Aorta (tissue), 5 donors: ENCODE results near the gene PTPRG. TPM values are rescaled to one million over a fixed set of nuclear protein-coding genes. Genes with fewer than 3 reads are reported as not detected.
A peak's percentile ranks its signal among the peaks of the same experiment; 100 is the strongest.

Experiments used
- ATAC-seq: fragments of 200-7000 bp; cut with Tn5 transposase; one replicate; pipeline ENCODE4 v1.9.1; 2022; ENCODE audit warnings: moderate library complexity; ENCODE audit not compliant: low FRiP score
- DNase-seq, 2 donors: peaks; one replicate each; pipeline ENCODE4 v3.0.0-alpha.2; 2020
- H3K27ac ChIP-seq, 2 donors: one replicate each; pipeline ENCODE4 v1.5.1; 2013; ENCODE audit warnings: low read length in 2 of 2, mild to moderate bottlenecking in 2 of 2, moderate library complexity in 2 of 2, control low read depth in 1 of 2, inconsistent platforms in 1 of 2, low read depth in 1 of 2
- H3K27me3 ChIP-seq, 2 donors: one replicate each; pipeline ENCODE4 v1.6.1; 2013; ENCODE audit warnings: control low read depth in 1 of 2, low read length in 1 of 2, mild to moderate bottlenecking in 1 of 2, moderate library complexity in 1 of 2; ENCODE audit not compliant: insufficient read depth in 2 of 2, control insufficient read depth in 1 of 2
- H3K36me3 ChIP-seq, 2 donors: one replicate each; pipeline ENCODE4 v1.6.1; 2013; ENCODE audit warnings: control low read depth in 1 of 2, low read length in 1 of 2, mild to moderate bottlenecking in 1 of 2; ENCODE audit not compliant: insufficient read depth in 2 of 2, control insufficient read depth in 1 of 2
- H3K4me1 ChIP-seq, 2 donors: one replicate each; pipeline ENCODE4 v1.6.1; 2013; ENCODE audit warnings: low read length in 2 of 2, control low read depth in 1 of 2, mild to moderate bottlenecking in 1 of 2, moderate library complexity in 1 of 2; ENCODE audit not compliant: insufficient read depth in 2 of 2, control insufficient read depth in 1 of 2
- H3K4me3 ChIP-seq, 2 donors: one replicate each; pipeline ENCODE4 v1.5.1; 2013; ENCODE audit warnings: low read length in 2 of 2, control low read depth in 1 of 2, mild to moderate bottlenecking in 1 of 2
- H3K9me3 ChIP-seq: one replicate; pipeline ENCODE4 v1.6.1; 2013; ENCODE audit warnings: mild to moderate bottlenecking, low read length; ENCODE audit not compliant: control insufficient read depth
- WGBS, 2 donors: extraction: QIAGEN DNeasy Blood & Tissue Kit; methylation state at CpG; one replicate each; pipeline ENCODE4 v1.1.7; 2013; 5-methylcytosine and 5-hydroxymethylcytosine counted together
- intact Hi-C, 2 donors: fragments of 100-400 bp; cut with DNase I; formaldehyde crosslinking; loops; one replicate each; pipeline versions ENCODE4 v1.14.2 to v1.15.0; 2022
- polyA plus RNA-seq, 2 donors: library from polyadenylated mRNA; stranded (reverse); fragments of 200-250 nt; gene quantifications; one replicate each; pipeline ENCODE4 v1.2.3, GENCODE V29; 2013
- total RNA-seq, 2 donors: library from RNA; stranded (reverse); fragmentation: NEBNext Ultra II Directional; extraction: Animal tissue kit (Norgen Biotek cat#: 25700); gene quantifications; one replicate each; pipeline ENCODE4 v1.2.1, GENCODE V29; 2021
- donor health status: healthy with polysubstance abuse.
- donor health status: Bipolar disorder and iron deficiency.
- donor health status: DM: no; HTN: no; CAD: no.
- donor health status: DM: no; HTN: no; CAD: no.
- donor health status: DM: yes; HTN: yes; CAD: no.

PTPRG gene
- total and polyA plus RNA-seq, 4 donors = 5.3 to 150 (median 52.4) TPM

- peak in 1 of 2 donors; percentile 59 for DNase-seq
Observed at GRCh38 chr3:61650276-61650675, 88.9 kb downstream of the PTPRG start.

GRCh38 chr3:61650719-61651410 is 89.5 kb downstream of the PTPRG start:
- Histone ChIP-seq H3K9me3 (no peaks in the 10 kb centered on the region), H3K4me1 (peaks cover 1 to 23% of the 10 kb centered on the region in 2 donors), H3K4me3 (no peak overlapping the region), H3K27ac (no peak overlapping the region), H3K36me3 (no peaks in the 10 kb centered on the region), H3K27me3 (no peaks in the 10 kb centered on the region)
- WGBS, 2 donors = 68 to 69% methylated on average over 4 of the region's 4 CpGs
- intact Hi-C loops = no loop called here
- ATAC-seq (no peak), DNase-seq (no peak)

More at GRCh38 chr3:61650276-61650675, 88.9 kb downstream of the PTPRG start:
- intact Hi-C loops = no loop called here
- no peak overlapping the region for H3K4me3 ChIP-seq
- no peaks in the 10 kb centered on the region for H3K36me3 ChIP-seq
- H3K27me3 ChIP-seq = no peaks in the 10 kb centered on the region
- ATAC-seq = peak; percentile 70
- WGBS, 2 donors = 13 to 28% methylated on average over 7 of the region's 7 CpGs
- no peaks in the 10 kb centered on the region for H3K9me3 ChIP-seq
- H3K27ac ChIP-seq = no peak overlapping the region
- H3K4me1 ChIP-seq = peaks cover 1 to 23% of the 10 kb centered on the region in 2 donors

- 72 to 74% methylated on average over 4 of the region's 4 CpGs for WGBS, 2 donors
- no peak for ATAC-seq
Observed at GRCh38 chr3:61657689-61658088, 96.3 kb downstream of the PTPRG start.

DNA sequence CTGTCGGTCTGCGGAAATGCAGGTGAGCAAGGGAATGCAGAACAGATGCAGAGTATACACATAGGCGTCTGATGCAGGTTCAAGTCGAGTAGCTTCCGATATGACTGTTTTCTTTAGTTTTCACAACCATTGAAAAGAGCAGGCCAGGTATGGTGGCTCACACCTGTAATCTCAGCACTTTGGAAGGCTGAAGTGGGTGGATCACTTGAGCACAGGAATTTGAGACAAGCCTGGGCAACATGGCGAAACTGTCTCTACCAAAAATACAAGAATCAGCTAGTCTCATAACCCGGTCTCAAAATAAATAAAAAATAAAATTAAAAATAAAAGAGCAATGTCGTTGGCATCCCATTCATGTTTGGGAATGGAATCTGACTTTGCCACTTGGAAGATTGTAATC is 101.5 kb downstream of the PTPRG start:
- H3K27me3 ChIP-seq = no peaks in the 10 kb centered on the region
- intact Hi-C loops = no loop called here
- DNase-seq (no peak), ATAC-seq (no peak)
- H3K4me3 ChIP-seq = no peak overlapping the region
- H3K4me1 ChIP-seq = peaks cover 0 to 5% of the 10 kb centered on the region in 2 donors
- H3K36me3 ChIP-seq = no peaks in the 10 kb centered on the region
- H3K9me3 ChIP-seq = no peaks in the 10 kb centered on the region
- WGBS, 2 donors = 95 to 96% methylated on average over 8 of the region's 8 CpGs
- no peak overlapping the region for H3K27ac ChIP-seq

More at GRCh38 chr3:61657689-61658088, 96.3 kb downstream of the PTPRG start:
- Histone ChIP-seq H3K4me3 (no peak overlapping the region), H3K27me3 (no peaks in the 10 kb centered on the region), H3K9me3 (no peaks in the 10 kb centered on the region), H3K36me3 (no peaks in the 10 kb centered on the region), H3K27ac (no peak overlapping the region), H3K4me1 (no peaks in the 10 kb centered on the region)
- intact Hi-C loops = no loop called here
- no peak for DNase-seq

DNA sequence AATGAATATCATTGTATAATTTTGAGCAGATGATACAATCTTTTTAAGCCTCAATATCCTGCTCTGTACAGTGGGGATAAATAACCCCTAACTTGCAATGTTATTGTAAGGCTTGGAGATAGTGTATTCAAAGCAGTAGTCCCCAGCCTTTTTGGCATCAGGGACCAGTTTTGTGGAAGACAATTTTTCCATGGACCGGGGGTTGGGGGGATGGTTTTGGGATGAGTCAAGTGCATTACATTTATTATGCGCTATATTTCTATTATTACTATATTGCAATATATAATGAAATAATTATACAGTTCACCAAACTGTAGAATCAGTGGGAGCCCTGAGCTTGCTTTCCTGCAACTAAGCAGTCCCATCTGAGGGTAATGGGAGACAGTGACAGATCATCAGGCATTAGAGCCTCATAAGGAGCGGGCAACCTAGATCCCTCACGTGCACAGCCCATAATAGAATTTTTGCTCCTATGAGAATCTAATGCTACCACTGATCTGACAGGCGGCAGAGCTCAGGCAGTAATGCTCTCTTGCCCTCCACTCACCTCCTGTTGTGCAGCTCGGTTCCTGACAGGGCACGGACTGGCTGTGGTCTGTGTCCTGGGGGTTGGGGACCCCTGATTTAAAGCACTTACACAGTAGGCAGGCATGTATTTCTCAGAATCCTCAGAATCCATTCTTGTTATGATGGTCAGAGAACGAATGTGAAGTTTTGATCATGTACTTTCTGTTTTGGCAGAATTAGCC is 102.2 kb downstream of the PTPRG start:
- DNase-seq (no peak), ATAC-seq (no peak)
- peaks cover 0 to 7% of the 10 kb centered on the region in 2 donors for H3K4me1 ChIP-seq
- H3K36me3 ChIP-seq = no peaks in the 10 kb centered on the region
- 68 to 72% methylated on average over 8 of the region's 8 CpGs for WGBS, 2 donors
- intact Hi-C loops = no loop called here
- H3K9me3 ChIP-seq = no peaks in the 10 kb centered on the region
- H3K4me3 ChIP-seq = no peak overlapping the region
- no peak overlapping the region for H3K27ac ChIP-seq
- H3K27me3 ChIP-seq = no peaks in the 10 kb centered on the region

- no peak for ATAC-seq
- Histone ChIP-seq H3K4me3 (no peak overlapping the region), H3K4me1 (peaks cover 0 to 7% of the 10 kb centered on the region in 2 donors), H3K27ac (no peak overlapping the region), H3K9me3 (no peaks in the 10 kb centered on the region), H3K27me3 (no peaks in the 10 kb centered on the region), H3K36me3 (no peaks in the 10 kb centered on the region)
- DNase-seq = no peak
- intact Hi-C loops = no loop called here
- WGBS, 2 donors = 5 to 10% methylated on average over 2 of the region's 2 CpGs
Observed at GRCh38 chr3:61664105-61664482, 102.7 kb downstream of the PTPRG start.

GRCh38 chr3:61665121-61665520 is 103.8 kb downstream of the PTPRG start:
- Histone ChIP-seq H3K36me3 (no peaks in the 10 kb centered on the region), H3K27me3 (no peaks in the 10 kb centered on the region), H3K27ac (no peak overlapping the region), H3K9me3 (no peaks in the 10 kb centered on the region), H3K4me1 (peaks cover 4 to 7% of the 10 kb centered on the region in 2 donors), H3K4me3 (no peak overlapping the region)
- ATAC-seq (no peak), DNase-seq (no peak)
- intact Hi-C loops = no loop called here
- 93 to 94% methylated on average over 3 of the region's 3 CpGs for WGBS, 2 donors

DNA sequence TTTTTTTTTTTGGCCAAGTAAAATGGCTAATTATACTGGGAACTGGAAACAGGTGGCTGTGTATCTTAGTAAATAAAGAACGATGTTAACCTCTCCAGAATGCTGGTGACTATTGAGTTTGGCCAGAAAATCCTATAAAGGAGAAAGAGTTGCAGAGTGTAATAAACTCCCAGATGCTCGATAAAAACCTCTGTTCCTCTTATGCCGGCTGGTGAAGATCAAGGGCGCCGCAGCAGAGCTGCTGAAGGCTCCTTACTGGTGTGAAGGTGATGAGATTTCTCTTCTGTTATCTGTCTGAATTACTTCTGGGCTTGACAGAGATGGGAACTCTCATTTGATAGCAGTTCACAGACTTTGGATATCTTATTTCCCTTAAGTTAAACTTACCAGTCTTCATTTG is 104.6 kb downstream of the PTPRG start:
- Histone ChIP-seq H3K27me3 (no peaks in the 10 kb centered on the region), H3K4me3 (no peak overlapping the region), H3K27ac (no peak overlapping the region), H3K4me1 (peaks cover 4 to 7% of the 10 kb centered on the region in 2 donors), H3K36me3 (no peaks in the 10 kb centered on the region), H3K9me3 (no peaks in the 10 kb centered on the region)
- no peak for ATAC-seq
- no peak for DNase-seq
- intact Hi-C loops = no loop called here
- 61 to 64% methylated on average over 5 of the region's 5 CpGs for WGBS, 2 donors
